ENCODE results near the gene NUP188.

DNA sequence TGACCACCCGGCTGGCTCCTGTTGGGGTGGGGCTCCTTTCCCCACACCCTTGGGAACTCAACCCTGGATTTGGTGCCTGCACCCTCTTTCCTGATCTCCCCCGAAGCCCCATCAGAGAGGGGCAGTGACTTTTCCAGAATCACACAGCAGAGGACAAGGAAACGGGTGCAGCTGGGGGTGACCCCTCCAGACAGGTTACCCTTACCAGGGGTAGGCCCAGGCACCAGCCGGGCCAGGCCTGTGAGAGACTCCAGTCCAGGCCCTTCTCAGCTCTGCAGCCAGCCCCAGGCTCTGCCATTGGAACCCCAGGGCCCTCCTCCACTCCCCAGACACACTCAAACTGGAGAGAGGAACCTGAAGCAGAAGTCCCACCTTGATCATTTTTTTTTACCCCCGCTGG lies 45.7 kb upstream of the NUP188 start:
- TF ChIP-seq, protein P1, sequence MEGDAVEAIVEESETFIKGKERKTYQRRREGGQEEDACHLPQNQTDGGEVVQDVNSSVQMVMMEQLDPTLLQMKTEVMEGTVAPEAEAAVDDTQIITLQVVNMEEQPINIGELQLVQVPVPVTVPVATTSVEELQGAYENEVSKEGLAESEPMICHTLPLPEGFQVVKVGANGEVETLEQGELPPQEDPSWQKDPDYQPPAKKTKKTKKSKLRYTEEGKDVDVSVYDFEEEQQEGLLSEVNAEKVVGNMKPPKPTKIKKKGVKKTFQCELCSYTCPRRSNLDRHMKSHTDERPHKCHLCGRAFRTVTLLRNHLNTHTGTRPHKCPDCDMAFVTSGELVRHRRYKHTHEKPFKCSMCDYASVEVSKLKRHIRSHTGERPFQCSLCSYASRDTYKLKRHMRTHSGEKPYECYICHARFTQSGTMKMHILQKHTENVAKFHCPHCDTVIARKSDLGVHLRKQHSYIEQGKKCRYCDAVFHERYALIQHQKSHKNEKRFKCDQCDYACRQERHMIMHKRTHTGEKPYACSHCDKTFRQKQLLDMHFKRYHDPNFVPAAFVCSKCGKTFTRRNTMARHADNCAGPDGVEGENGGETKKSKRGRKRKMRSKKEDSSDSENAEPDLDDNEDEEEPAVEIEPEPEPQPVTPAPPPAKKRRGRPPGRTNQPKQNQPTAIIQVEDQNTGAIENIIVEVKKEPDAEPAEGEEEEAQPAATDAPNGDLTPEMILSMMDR (conservative IDR thresholded peaks at IDR 0.05; ENCODE audit: low read depth in 2 of 2) = no peak
- TF ChIP-seq EZH2 (IDR thresholded peaks at IDR 0.05; ENCODE audit: low read depth, unreplicated experiment) = no peak
- no peak for TF ChIP-seq ZNF114 (CRISPR knock-in tag; IDR thresholded peaks at IDR 0.05)
- no peak for TF ChIP-seq POLR2AphosphoS5 (IDR thresholded peaks at IDR 0.05; ENCODE audit: low read depth)
- TF ChIP-seq, protein P2, sequence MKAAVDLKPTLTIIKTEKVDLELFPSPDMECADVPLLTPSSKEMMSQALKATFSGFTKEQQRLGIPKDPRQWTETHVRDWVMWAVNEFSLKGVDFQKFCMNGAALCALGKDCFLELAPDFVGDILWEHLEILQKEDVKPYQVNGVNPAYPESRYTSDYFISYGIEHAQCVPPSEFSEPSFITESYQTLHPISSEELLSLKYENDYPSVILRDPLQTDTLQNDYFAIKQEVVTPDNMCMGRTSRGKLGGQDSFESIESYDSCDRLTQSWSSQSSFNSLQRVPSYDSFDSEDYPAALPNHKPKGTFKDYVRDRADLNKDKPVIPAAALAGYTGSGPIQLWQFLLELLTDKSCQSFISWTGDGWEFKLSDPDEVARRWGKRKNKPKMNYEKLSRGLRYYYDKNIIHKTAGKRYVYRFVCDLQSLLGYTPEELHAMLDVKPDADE (IDR thresholded peaks at IDR 0.05) = no peak
- TF ChIP-seq EZH2phosphoT487 (IDR thresholded peaks at IDR 0.05; ENCODE audit: unreplicated experiment) = no peak
- TF ChIP-seq JUNB (IDR thresholded peaks at IDR 0.05; ENCODE audit: unreplicated experiment) = no peak
- TF ChIP-seq, protein P3, sequence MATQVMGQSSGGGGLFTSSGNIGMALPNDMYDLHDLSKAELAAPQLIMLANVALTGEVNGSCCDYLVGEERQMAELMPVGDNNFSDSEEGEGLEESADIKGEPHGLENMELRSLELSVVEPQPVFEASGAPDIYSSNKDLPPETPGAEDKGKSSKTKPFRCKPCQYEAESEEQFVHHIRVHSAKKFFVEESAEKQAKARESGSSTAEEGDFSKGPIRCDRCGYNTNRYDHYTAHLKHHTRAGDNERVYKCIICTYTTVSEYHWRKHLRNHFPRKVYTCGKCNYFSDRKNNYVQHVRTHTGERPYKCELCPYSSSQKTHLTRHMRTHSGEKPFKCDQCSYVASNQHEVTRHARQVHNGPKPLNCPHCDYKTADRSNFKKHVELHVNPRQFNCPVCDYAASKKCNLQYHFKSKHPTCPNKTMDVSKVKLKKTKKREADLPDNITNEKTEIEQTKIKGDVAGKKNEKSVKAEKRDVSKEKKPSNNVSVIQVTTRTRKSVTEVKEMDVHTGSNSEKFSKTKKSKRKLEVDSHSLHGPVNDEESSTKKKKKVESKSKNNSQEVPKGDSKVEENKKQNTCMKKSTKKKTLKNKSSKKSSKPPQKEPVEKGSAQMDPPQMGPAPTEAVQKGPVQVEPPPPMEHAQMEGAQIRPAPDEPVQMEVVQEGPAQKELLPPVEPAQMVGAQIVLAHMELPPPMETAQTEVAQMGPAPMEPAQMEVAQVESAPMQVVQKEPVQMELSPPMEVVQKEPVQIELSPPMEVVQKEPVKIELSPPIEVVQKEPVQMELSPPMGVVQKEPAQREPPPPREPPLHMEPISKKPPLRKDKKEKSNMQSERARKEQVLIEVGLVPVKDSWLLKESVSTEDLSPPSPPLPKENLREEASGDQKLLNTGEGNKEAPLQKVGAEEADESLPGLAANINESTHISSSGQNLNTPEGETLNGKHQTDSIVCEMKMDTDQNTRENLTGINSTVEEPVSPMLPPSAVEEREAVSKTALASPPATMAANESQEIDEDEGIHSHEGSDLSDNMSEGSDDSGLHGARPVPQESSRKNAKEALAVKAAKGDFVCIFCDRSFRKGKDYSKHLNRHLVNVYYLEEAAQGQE (IDR thresholded peaks at IDR 0.05; ENCODE audit: unreplicated experiment) = no peak
- no peak for TF ChIP-seq CREB1 (CRISPR knock-in tag; IDR thresholded peaks at IDR 0.05; ENCODE audit: low read depth)
- TF ChIP-seq STAT1 (IDR thresholded peaks at IDR 0.05; ENCODE audit: unreplicated experiment) = no peak
- TF ChIP-seq, protein P4, sequence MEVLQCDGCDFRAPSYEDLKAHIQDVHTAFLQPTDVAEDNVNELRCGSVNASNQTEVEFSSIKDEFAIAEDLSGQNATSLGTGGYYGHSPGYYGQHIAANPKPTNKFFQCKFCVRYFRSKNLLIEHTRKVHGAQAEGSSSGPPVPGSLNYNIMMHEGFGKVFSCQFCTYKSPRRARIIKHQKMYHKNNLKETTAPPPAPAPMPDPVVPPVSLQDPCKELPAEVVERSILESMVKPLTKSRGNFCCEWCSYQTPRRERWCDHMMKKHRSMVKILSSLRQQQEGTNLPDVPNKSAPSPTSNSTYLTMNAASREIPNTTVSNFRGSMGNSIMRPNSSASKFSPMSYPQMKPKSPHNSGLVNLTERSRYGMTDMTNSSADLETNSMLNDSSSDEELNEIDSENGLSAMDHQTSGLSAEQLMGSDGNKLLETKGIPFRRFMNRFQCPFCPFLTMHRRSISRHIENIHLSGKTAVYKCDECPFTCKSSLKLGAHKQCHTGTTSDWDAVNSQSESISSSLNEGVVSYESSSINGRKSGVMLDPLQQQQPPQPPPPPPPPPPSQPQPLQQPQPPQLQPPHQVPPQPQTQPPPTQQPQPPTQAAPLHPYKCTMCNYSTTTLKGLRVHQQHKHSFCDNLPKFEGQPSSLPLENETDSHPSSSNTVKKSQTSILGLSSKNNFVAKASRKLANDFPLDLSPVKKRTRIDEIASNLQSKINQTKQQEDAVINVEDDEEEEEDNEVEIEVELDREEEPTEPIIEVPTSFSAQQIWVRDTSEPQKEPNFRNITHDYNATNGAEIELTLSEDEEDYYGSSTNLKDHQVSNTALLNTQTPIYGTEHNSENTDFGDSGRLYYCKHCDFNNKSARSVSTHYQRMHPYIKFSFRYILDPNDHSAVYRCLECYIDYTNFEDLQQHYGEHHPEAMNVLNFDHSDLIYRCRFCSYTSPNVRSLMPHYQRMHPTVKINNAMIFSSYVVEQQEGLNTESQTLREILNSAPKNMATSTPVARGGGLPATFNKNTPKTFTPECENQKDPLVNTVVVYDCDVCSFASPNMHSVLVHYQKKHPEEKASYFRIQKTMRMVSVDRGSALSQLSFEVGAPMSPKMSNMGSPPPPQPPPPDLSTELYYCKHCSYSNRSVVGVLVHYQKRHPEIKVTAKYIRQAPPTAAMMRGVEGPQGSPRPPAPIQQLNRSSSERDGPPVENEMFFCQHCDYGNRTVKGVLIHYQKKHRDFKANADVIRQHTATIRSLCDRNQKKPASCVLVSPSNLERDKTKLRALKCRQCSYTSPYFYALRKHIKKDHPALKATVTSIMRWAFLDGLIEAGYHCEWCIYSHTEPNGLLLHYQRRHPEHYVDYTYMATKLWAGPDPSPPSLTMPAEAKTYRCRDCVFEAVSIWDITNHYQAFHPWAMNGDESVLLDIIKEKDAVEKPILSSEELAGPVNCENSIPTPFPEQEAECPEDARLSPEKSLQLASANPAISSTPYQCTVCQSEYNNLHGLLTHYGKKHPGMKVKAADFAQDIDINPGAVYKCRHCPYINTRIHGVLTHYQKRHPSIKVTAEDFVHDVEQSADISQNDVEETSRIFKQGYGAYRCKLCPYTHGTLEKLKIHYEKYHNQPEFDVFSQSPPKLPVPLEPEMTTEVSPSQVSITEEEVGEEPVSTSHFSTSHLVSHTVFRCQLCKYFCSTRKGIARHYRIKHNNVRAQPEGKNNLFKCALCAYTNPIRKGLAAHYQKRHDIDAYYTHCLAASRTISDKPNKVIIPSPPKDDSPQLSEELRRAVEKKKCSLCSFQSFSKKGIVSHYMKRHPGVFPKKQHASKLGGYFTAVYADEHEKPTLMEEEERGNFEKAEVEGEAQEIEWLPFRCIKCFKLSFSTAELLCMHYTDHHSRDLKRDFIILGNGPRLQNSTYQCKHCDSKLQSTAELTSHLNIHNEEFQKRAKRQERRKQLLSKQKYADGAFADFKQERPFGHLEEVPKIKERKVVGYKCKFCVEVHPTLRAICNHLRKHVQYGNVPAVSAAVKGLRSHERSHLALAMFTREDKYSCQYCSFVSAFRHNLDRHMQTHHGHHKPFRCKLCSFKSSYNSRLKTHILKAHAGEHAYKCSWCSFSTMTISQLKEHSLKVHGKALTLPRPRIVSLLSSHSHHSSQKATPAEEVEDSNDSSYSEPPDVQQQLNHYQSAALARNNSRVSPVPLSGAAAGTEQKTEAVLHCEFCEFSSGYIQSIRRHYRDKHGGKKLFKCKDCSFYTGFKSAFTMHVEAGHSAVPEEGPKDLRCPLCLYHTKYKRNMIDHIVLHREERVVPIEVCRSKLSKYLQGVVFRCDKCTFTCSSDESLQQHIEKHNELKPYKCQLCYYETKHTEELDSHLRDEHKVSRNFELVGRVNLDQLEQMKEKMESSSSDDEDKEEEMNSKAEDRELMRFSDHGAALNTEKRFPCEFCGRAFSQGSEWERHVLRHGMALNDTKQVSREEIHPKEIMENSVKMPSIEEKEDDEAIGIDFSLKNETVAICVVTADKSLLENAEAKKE (CRISPR knock-in tag; IDR thresholded peaks at IDR 0.05) = no peak

Data from GM23338 (cell line).